Measurements from ENCODE around the gene RANBP10. TPM values are rescaled to one million over a fixed set of nuclear protein-coding genes. Genes with fewer than 3 reads are reported as not detected.

RANBP10 gene
- total RNA-seq, 1 experiment from 2014 or later, result 15.6 TPM

DNA sequence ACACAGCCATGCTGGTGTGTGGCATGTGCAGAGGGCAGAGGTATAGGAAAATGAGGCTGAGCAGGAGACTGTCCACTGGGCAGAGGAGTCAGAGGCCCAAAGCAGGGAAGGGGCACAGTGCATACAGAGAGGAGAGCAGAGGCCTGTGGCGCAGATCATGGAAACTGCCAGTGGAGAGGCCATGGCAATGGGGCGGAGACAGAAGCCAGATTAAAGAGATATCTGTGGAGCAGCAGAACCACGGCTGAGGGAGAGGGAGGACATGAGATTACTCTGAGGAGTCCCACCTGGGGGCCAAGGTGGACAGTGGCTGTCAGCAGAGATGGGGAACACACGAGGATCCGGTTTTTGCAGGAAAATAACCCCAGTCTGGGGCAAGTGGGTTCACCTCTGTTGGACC, 43.3 kb downstream of the RANBP10 start:
- Mint-ChIP-seq H3K4me1 (0 out of 4 replicates have a peak, but pooled peaks cover 0 to 3% of the 10 kb centered on the region in 2 experiments), H3K4me3 (no peak overlapping the region), H3K36me3 (ENCODE audit: insufficient read depth in 1 of 3, low read depth in 3 of 3) (peaks cover 0 to 9% (median 0%) of the 10 kb centered on the region in 3 experiments; a peak in 4 of 7 replicates), H3K27ac (peak overlapping the region in 1 of 3 experiments; percentile 82; a peak in 3 of 7 replicates), H3K27me3 (ENCODE audit: low read depth) (no peaks in the 10 kb centered on the region), H3K9me3 (no peaks in the 10 kb centered on the region)
- H3T11ph ChIP-seq (ENCODE audit: low read length), result no peak overlapping the region
- H4K91ac ChIP-seq (ENCODE audit: insufficient read length, low read depth, low read length), result no peak overlapping the region
- H2AK5ac ChIP-seq (ENCODE audit: insufficient read length, low read length), result no peak overlapping the region
- WGBS (ENCODE audit: extremely low coverage, insufficient read length, low lambda C conversion rate), result no CpG with 5 or more reads among the region's 5 CpGs
- H2BK20ac ChIP-seq (ENCODE audit: low read depth, low read length, poor library complexity, severe bottlenecking), result no peak overlapping the region
- H3K23me2 ChIP-seq (ENCODE audit: insufficient read length, low read depth, low read length, poor library complexity, severe bottlenecking), result no peaks in the 10 kb centered on the region
- H2AFZ ChIP-seq (ENCODE audit: low read length), result no peak overlapping the region
- no peak overlapping the region for H3K18ac ChIP-seq (ENCODE audit: insufficient read length, low read depth, low read length)
- H3K4me1 ChIP-seq (ENCODE audit: insufficient read depth, low read length), result no peaks in the 10 kb centered on the region
- H4K5ac ChIP-seq (ENCODE audit: insufficient read length, low read depth, low read length), result no peak overlapping the region
- no peak for TF ChIP-seq CTCF (conservative IDR thresholded peaks at IDR 0.05)
- H3K79me1 ChIP-seq (ENCODE audit: insufficient read depth, low read depth, low read length, poor library complexity, severe bottlenecking), result no peaks in the 10 kb centered on the region
- no peak overlapping the region for H3K4ac ChIP-seq (ENCODE audit: low read depth, low read length)
- no peaks in the 10 kb centered on the region for H3K79me2 ChIP-seq (ENCODE audit: insufficient read depth, low read length)
- H3K27ac ChIP-seq (ENCODE audit: insufficient read length, low read depth, low read length), result no peak overlapping the region
- H2BK15ac ChIP-seq (ENCODE audit: low read depth, low read length), result no peak overlapping the region
- no peak for DNase-seq
- H4K8ac ChIP-seq (replicated peaks; ENCODE audit: insufficient read length, low read depth, low read length), result no peak overlapping the region
- no peaks in the 10 kb centered on the region for H3K27me3 ChIP-seq (ENCODE audit: insufficient read depth, low read length)
- H3K56ac ChIP-seq (ENCODE audit: insufficient read length, low read depth, low read length), result no peak overlapping the region
- H2BK12ac ChIP-seq (ENCODE audit: insufficient read length, low read depth, low read length), result no peak overlapping the region
- no peak overlapping the region for H3K4me2 ChIP-seq (ENCODE audit: insufficient read depth, insufficient read length, low read length)
- no peak overlapping the region for H3K23ac ChIP-seq (ENCODE audit: insufficient read length, low read depth, low read length)
- no peak overlapping the region for H2BK120ac ChIP-seq (ENCODE audit: low read depth, low read length, poor library complexity, severe bottlenecking)
- H3K9ac ChIP-seq (ENCODE audit: extremely low read depth, insufficient read length, low read length), result no peak overlapping the region
- H3K14ac ChIP-seq (ENCODE audit: insufficient read depth, low read length), result no peak overlapping the region
- H2BK5ac ChIP-seq (ENCODE audit: insufficient read length, low read length), result no peak overlapping the region
- no peaks in the 10 kb centered on the region for H3K9me3 ChIP-seq (ENCODE audit: control insufficient read depth, low read depth, low read length)
- no peaks in the 10 kb centered on the region for H4K20me1 ChIP-seq (ENCODE audit: control insufficient read depth, insufficient read depth, insufficient read length)
